NCI-H2196 (cell line): ENCODE measurements around the gene ACY1.

Experiments
- DNase-seq: peaks from one replicate; lab custom pipeline; 2025; ENCODE audit not compliant: unreplicated experiment; lab: John Stamatoyannopoulos, UW

ACY1 gene

DNA sequence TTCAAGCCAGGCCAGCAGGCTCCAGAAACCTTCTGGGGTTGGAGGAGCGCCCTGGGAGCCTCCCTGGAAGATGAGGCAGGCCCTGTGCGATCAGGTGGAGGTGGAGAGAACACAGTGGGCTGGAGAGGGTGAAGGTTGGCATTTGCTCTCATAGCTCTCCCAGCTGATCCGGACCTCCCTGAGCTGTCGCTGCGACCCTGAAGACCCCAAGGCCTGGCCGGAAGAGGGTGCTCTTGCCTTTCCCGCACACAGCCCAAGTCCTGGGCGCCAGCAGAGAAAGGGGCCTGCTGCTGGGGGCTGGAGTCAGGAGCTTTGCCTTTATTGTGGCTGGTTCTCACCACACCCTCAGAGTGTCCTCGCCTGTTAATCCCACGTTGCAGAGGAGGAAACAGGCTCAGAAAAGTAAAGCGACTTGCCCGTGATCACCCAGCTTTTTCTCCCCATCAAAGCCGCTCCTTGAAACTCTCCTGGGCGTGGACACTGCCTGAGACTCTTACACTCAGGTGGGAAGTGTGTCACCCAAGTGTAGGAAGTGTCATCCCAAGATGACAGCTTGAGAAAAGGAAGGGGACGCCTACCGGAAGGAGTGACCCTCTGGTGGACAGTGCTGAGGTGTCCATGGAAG, 20.9 kb downstream of the ACY1 start:
- DNase-seq: no peak

DNA sequence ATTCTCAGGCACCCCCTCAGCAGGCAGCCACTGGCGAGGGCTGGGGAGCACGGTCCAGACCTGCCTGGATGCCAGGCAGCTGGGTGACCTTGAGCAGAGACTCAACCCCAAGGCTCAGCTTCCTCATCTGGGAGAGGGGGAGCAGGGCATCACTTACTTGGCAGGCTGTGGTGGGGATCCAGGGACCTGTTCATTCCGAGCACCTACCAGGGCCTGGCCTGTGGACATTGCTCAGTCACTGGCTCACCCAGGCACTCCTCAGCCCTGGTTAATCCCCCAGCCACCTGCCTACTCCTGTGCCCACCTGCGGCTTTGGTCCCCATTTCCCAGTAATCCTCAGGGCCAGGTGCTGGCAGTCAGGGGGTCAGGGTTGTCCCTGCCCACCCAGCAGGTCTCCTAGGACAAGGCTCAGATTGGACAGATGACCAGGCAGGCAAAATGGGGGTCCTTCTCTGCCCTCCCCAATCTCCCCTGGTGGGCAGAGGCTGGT, 21.6 kb downstream of the ACY1 start:
- no peak for DNase-seq

DNA sequence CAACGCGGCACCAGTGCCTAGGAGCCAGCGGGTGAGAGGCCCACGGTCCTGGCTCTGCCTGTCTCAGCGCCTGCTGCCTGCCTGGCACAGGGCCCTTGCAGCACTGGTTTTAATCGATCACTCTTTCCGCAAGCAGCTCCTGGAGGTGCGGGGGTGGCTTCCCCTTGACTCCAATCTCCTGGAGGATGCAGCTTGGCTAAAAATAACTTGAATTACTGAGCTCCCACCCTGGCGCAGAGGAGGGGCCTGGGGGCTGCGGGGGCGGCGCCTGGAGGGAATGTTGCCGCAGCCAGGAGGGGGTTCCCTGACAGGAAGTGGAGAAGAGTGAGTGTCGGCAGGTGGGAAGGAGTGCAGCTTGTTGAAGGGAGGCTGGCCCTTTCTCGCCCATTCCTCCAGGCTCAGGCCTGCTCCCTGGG, 22.2 kb downstream of the ACY1 start:
- DNase-seq: no peak

DNA sequence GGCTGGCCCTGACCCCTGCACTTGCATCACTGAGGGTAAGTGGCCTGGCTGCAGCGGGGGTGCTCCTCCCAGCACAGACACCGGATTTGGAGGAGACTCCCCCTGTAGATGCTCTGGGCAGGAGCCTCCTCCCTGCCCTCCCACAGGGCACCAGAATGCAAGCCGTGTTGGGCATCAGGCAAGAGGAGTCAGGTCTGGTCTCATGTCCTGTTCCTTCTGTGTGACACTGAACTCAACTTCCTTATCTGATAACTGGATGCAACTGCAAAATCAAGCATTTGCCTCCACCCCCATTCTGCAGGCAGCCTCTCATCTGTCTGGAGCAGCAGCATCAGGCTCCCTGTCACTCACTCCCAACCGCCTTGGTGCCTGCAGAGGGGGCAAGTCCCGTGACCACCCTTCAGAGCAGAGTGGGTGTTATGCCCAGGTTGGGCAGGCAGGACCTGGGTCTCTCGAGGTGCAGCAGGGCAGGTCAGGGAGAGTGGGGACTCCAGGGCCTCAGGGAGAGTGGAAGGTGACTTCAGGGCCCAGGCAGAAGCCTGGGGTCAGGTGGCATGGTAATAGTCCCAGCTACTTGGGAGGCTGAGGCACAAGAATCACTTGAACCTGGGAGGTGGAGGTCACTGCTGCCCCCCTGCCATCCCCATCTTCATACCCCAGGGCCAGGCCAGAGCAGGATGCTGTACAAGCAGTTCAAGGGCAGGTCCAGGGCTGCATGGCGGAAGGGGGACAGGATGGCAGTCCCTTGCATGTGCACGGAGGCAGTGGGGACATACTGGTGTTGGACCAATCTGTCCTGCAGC, 22.9 kb downstream of the ACY1 start:
- no peak for DNase-seq

DNA sequence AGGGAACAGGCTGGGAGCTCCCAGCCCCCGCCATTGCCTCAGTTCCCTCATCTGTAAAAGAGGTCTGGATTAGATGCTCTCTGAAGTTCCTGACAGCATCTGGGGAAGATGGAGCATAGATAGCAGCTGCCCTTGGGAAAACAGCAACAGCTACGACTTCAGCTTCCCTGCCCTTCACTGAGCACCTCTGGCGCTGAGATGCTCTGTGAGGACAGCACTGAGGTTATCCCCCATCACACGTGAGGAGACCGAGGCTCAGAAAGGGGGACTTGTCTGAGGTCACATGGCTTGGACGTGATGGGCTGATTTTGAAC, 23.4 kb downstream of the ACY1 start:
- no peak for DNase-seq

DNA sequence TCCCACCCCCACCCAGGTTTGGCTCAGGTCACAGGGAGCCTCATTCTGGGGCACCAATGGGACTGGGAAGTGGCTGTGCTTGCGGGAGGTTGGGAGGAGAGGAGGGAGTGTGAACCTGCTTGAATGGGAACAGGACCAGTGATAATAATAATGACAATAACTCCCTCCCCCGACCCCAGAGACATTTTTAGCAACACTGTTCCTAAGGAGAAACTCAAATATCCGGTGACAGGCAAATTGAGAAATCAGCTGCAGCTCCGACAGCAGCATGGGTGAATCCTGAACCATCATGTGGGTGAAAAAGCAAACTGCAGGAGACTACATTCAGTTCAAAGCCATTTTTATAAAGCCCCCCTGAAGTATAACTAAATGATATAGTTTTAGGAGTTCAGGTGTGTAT, 24.0 kb downstream of the ACY1 start:
- DNase-seq: no peak

DNA sequence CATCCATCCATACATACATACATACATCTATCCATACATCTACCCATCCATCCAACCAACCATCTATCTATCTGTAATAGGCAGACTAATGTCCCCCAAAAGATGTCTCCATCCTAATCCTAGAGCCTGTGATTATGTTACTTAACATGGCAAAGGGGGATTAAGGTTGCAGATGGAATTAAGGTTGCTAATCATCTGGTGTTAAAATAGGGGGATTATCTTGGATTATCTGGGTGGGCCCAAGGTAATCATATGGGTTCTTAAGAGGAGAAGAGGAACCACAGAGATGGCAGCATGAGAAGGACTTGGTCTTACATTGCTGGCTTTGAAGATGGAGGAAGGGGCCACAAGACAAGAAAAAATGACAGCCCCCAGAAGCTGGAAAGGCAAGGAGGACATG, 27.1 kb downstream of the ACY1 start:
- no peak for DNase-seq

DNA sequence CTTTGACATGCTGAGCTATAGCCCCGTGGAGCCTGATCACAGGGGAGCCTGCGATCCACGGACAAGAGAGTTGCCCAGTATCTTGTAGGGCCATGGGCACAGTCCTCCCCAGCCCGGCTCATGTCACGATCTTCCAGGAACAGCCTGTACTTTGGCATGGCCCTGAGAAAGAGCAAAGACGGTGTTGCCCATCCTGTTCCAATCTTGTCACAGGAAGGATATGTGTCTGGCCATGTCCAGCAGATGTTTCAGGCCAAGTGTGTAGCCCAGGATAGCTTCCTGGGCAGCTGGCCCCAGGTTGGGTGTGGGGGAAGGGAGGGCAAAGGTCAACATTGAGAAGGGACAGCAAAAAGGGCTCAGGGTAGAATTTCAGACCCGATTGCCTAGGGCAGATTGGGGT, 29.4 kb downstream of the ACY1 start:
- no peak for DNase-seq

DNA sequence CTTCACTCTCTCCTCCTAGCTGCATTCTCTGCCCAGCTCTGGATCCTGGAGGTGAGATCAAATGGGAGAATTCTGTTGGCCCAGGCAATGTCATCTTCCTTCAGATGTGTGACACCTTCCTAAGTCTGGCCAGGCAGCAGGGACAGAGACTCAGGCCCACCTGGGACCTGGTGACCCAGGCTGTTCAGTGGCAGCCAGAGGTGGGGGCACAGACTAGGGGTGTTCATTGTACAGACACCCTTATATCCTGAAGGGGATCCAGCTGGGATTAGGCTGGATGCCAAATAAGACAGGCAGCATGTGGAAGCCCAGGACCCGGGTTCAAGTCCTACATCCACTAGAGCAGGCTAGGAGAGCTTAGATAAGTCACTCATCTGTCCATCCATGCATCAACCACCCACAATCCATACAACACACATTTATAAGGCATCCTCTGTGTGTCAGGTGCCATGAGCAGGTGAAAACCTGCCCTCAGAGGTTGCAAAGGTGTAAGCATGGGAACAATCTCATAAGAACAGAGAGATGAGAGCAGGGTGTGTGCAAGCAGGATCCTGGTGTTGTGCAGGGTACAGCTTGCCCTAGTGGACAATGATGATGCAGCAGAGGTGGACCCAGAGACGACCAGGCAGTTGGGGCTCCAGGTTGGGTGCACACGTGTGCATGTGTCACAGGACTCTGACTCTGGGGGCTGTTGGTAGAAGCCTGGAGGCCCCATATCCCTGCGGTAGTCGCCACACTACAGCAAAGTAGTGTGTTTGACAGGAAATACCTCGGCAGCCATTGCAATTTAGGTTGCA, 30.7 kb downstream of the ACY1 start:
- no peak for DNase-seq

DNA sequence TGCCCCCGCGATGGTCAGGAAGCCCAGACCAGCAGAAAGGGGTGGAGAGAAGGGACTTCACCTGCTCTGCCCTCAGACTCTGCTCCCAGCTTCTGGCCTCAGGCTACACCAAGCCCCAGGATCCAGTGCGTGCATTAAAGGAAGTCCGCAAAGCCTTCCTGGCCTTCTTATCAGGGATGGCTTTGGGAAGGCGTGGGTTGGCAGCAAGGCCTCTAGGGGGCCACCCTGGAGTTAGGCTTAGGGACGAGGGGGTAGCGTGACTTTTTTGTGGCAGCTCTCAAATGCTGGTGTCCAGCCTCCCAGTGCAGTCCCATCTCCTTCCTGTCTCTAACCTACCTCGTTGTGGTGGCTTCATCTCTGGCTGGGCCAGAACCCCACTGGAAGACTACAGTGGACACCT, 31.3 kb downstream of the ACY1 start:
- DNase-seq: no peak

DNA sequence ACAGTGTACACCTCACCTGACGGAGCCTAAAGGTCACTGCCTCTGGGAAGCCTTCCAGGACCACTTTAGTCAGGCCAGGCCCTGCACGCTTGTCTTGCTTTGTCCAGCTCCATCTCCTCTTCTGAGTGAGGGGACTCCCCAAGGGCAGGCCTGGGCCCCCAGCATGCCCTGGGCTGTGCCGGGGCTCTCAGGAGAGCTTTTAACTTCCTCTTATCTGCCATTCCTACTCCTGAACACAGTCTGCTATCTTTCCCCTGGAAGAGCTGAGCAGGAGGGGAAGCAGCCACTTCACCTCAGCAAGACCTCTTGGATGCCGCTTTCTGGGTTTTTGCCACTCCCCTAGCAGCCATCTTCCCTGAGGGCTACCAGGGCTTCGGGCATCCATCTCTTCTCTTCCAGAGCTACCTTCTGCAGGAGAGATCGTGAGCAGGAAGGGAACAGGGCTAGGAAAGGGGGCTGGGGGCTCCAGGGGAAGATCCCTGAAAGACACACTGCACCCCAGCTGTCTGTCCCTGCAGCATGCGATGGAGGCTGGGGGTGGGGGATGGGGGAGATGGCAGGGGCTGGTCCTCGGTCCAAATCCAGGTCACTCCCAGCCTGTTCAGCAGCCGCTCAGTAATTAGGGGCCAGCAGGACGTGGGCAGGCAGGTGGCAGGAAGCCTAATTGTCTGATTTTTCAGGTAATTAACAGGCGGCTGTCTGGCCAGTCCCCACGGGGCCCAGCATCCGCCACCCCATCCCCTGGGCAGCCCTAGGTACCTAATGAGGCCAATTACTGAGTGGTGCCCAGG, 32.3 kb downstream of the ACY1 start:
- DNase-seq: no peak

DNA sequence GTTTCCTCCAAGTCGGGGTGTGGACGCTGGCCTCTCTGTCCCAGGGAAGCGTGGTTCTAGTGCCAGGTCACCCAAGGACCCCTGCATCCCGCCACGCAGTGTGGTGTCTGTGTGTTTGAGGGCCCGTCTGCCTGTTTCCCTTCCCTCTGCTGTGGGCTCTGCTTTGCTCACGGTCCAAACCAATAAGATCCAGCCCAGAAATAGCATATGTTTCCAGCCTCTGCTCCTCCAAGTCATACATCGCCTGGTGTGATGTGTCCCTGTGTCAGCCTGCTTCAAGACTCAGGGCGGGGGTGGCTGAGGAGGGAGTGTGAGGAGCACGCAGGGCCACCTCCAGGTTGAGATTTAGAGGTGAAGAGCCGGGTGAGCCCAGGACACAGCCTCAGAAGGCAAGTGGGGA, 34.3 kb downstream of the ACY1 start:
- no peak for DNase-seq

DNA sequence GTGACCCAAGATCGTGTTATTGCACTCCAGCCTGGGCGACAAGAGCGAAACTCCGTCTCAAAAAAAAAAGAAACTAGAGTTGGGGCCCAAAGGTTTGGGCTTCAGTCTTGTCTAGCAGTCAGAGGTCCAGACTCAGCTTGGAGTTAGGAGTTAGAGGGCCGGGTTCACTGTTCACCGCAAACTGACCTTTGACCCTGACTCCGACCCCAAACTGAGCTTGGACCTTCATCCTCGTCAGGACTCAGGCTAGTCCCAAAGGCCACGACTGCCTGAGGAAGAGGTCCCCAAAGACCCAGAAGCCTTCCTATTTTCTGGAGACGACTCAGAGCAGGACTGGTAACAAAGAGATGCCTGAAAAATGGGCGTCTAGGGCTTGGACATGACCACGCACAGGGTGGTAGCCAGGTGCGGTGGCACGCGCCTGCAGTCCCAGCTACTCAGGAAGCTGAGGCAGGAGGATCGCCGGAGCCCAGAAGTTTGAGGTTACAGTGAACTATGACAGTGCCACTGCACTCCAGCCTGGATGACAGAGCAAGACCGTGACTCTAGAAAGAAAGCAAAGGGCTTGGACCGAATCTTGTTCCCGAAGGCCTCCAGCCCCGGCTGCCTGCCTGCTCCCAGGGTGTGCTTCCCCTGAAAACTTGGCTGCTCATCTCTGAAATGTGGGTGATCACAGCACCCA, 35.1 kb downstream of the ACY1 start:
- DNase-seq: no peak

DNA sequence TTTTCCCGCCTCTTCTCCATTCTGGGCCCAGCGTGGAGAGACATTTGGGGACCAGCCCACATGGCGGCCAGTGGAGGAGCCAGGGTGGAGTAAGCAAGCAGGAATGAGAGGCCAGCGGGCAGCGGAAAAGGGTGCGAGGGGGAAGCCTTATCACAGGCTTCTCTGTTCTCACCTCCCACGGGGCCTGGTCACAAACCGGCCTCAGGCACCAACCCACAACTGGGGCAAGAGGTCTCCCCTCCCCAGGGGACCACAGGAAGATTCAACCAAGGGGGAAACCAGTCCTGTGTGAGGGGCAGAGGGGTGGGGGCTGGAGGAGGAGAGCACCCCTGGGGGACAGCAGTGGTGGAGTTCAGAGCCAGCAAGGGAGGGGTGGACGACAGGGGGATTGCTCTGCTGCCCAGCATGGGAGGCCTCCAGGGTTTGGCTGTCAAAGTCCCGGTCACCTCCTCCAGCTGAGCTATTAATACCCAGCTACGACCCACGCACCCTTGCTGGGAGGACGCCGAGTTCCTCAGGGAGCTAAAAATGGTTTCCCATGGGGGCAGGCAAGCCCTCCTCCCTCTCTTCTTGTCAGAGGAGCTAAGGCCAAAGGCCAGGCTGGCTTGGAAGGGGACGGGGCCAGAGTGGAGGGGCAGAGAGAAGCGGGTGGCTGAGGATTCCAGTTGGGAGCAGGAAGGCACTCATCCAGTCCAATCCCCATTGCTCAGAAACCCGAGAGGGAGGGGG, 36.2 kb downstream of the ACY1 start:
- DNase-seq: no peak

DNA sequence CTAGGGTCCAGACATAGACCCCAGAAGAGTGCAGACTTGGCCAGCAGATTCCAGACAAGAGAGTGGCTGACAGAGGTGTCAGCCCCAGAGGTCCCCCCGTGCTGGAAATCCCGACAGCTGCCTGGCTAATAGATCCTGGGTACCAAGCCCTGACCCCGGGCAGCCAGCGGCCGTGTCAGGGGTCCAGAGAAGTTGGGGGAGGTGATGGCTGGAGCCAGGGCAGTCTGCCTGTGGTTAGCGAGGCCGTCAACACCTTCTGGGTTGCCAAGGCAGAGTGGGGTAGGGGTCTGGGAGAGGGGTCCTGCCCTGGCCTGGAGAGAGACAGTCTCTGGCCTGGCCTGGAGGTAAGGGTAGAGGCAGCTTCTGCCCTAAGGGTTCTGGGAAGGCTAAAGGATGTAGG, 37.5 kb downstream of the ACY1 start:
- DNase-seq: no peak

DNA sequence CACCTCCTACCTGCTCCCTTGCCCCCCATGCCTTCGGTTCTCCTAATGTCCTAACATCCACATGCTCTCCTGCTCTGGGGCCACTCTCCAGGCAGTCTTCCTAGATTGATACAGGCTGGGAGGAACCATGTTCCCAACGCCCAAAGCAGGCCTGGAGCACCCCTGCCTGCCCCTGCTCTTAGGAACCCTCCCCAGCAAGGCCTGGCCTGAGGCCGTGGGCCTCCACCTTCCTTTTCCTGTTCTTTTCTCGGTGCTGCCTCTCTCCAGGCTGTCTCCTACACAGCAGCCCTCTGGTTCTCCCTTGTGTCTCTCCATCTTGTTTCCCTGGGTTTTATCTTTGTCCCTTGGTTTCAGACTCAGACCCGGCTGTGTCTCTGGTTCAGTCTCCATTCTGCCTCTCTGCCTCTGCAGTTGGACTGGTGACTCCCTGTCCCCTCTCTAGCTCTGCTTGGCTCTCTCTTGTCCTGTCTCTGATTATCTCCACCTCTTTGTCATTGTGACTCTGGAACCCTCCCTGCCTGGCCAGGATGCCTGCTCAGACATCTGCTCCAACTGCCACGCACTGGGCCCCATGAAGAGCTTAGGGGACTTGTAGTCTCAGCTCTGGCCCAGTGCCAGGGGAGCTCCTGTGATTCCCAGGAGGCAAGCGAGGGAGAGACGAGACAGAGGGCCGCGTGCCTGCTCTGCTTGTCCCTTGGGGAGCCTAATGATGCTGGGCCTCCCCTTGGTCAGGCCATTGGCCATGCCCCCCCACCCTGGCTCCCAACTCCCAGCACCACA, 38.3 kb downstream of the ACY1 start:
- no peak for DNase-seq

DNA sequence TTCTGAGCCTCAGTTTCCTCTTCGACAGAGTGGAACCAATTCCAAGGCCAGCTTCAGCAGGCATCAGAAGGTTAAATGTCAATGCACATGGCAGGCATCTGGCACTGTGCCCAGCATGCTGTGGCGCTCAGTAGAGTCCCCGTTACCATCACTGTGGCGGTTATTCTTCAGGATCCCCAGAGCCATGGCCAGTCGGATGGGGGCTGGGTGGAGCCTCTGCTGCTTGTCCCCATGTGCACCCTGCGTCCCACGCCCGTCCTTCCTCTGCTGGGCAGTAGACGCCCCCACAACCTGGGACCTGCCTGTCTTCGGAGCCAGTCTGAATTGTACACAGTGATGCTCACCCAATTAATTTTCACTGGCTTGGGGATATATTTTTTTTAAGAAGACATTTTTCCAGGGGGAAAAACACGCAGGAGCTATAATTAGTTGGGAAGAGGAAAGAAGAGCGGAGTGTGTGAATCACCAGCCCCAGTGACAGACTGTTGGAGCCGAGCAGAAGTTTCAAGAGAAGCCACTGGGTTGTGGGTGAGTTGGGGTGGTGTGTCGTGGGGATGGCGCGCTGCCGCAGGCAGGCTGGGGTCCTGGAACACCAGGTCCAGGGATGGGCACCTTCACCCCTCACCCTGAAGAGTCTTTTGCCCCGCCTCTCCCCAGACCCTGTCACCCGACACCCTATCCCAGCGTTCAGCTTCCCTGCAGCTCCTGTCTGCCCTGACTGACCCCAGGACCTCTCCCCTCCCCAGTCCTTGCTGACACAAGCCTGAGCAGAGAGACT, 39.2 kb downstream of the ACY1 start:
- DNase-seq: no peak

DNA sequence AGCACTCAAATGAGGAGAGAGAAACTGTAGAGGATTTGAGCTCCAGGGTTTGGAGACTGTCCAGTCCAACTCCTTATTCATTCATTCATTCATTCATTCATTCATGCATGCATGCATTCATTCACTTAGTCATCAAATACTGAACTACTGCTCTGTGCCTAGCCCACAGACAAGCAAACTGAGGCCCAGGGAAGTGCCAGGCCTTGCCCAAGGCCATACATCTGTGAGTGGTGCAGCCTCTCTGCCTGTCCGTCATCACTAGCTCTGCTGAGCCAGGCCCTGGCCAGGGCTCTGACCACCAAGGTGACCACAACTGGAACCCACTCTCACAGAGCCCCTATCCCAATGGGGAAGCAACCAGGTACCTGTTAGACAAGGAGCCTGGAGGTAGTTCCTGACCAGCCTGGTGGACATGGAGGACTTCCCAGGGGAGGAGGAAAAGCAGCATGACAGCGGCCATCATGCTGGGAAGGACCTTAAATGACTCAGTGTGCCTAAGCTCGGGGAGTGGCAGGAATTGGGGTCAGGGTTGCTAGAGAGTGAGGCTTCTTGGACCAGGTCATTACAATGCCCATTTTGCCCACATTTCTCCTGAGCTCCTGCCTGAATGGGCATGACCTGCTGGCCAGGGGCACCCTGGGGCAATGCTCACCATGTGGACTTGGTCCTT, 39.9 kb downstream of the ACY1 start:
- DNase-seq: no peak
